Skeletal muscle cell (primary cell): ENCODE data around the gene ZC3HAV1.
A peak's percentile ranks its signal among the peaks of the same experiment; 100 is the strongest.
"Not testable (repeated sequence)": the region's sequence is repeated elsewhere in the genome, so short reads cannot be mapped to it uniquely, and the experiment has no call there.

Experiments used
- DNase-seq: peaks from one replicate; pipeline ENCODE4 v3.0.0-alpha.2; 2010; ENCODE audit warnings: low read depth
- H3K4me3 ChIP-seq: 2 replicates; pipeline ENCODE4 v1.5.1; 2011; ENCODE audit warnings: low read depth, mild to moderate bottlenecking, control low read depth, low read length, moderate library complexity

ZC3HAV1 gene

DNA sequence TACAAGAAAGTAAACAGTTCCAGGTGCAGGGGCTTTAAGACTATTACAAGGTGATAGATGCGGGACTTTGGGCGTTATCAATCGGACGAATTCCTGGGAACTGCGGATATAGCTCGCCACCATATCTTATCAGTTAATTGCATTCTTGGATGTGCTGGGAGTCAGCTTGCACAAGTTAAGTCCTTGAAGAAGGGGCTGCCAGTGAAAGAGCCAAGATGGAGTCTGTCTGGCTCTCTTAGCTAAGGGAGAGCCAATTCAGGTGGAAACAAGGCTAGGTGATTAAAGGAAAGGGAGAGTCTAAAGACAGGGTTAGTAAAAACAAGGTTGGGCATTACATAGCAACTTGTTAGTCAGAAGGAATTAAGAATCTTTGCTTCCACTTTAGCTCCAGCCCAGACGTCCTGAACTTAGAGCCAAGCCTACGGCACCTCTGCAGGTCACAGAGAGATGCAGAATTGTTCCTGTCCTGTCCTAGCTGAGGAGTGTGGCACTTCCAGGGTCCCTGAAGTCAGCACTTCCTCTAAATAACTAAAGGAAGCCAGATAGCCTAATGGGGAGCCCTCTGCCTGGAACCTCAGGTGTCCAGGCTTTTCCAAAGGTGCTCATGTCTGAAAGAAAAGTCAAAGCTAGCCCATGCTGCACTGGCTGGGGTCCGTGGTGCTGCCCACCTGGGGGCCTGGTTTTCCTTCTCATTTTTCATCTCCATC, 17.3 kb downstream of the ZC3HAV1 start:
- H3K4me3 ChIP-seq, result no peak overlapping the region

GRCh38 chr7:139091677-139091996, 17.9 kb downstream of the ZC3HAV1 start:
- DNase-seq, result no peak
- H3K4me3 ChIP-seq, result no peak overlapping the region

More for the DNA sequence above, 17.3 kb downstream of the ZC3HAV1 start:
- no peak for DNase-seq

DNA sequence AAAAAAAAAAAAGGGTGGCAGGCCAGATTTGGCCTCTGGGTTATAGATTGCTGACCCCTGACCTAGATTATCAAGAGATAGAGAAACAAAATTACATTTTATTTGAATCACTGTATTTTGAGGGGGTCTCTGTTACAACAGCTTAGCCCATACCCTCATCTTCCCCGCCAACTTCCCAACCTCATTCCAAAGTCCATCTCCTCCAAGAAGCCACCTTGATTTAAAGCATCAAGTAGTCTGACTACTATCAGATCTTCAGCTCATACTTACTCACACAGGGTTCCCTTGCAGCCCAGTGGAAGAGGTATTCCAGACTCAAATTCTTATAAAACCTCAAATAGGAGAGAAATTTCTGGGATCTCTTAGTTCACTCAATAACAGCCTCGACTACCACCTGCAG, 20.4 kb downstream of the ZC3HAV1 start:
- no peak overlapping the region for H3K4me3 ChIP-seq
- DNase-seq, result no peak

DNA sequence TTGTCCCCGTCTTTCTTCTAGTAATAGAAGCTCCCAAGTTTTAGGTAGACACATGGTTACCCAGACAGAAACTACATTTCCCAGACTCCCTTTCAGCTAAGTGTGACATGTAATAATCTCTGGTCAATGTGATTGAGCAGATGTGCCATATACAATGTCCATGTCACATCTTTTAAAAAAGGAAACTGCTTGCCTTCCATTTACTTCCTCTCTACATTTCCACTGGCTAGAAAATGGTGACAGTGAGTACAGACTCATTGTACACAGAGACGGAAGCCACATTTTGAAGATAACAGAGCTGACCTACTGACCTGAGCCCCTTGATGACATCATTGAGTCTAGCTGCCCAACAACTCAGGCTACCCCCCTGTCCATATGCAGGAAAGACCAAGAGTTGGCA, 21.3 kb downstream of the ZC3HAV1 start:
- no peak overlapping the region for H3K4me3 ChIP-seq
- no peak for DNase-seq

- no peak overlapping the region for H3K4me3 ChIP-seq
- no peak for DNase-seq
These were observed 22.3 kb downstream of the ZC3HAV1 start for GRCh38 chr7:139087212-139087611.

DNA sequence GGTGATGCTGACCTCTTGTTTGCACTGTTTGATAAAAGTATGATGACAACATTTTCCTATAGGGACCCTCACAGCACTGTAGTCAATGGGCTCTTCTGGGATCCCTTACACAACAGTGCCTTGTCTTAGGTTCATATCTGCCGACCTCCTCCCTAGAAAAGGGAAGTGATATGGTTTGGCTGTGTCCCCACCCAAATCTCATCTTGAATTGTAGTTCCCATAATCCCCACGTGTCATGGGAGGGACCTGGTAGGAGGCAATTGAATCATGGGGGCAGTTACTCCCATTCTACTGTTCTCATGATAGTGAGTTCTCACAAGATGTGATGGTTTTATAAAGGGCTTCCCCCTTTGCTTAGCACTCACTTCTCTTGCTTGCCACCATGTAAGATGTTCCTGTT, 23.1 kb downstream of the ZC3HAV1 start:
- H3K4me3 ChIP-seq, result no peak overlapping the region
- DNase-seq, result no peak

GRCh38 chr7:139084709-139085108, 24.8 kb downstream of the ZC3HAV1 start:
- H3K4me3 ChIP-seq, result no peak overlapping the region
- DNase-seq, result no peak

DNA sequence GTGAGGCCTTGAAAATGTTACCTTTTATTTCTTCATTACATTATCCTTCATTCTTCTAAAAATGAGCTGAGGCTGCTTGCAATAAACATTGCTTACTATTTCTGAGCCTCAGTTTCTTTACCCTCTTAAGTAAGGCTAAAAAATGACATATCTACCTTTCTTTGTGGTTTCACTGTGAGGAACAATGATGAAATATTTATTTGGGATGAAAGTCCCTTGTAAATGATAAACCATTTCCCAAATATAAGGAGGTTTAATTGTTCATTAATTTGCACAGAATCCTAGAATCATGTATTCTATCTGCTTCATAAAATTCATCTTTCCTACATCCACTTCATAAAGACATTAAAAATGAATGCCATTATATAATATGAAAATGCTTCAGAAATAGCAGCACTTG, 27.9 kb downstream of the ZC3HAV1 start:
- no peak overlapping the region for H3K4me3 ChIP-seq
- DNase-seq, result no peak

GRCh38 chr7:139080905-139081304, 28.6 kb downstream of the ZC3HAV1 start:
- H3K4me3 ChIP-seq, result no peak overlapping the region
- no peak for DNase-seq

GRCh38 chr7:139079861-139080260, 29.7 kb downstream of the ZC3HAV1 start:
- no peak for DNase-seq
- no peak overlapping the region for H3K4me3 ChIP-seq

DNA sequence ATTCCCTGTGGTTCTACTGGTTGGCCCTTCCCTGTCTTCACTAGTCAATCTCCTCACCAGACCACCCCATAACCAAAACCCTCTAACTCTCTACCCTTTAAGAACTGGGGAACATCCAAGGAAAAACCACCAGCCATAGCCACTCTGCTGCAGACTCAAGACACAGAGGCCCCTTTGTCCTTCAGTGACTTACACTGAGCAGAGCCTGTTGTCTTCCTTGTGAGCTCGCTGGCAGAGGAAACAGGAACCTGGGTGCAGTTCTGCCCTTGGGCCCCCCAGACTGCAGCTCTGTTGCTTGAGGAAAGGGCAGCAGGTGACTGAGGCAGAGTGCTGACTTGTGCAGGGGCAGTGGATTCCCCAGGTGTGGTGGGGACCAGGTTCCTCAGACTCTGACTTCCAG, 30.6 kb downstream of the ZC3HAV1 start:
- no peak for DNase-seq
- H3K4me3 ChIP-seq, result no peak overlapping the region

DNA sequence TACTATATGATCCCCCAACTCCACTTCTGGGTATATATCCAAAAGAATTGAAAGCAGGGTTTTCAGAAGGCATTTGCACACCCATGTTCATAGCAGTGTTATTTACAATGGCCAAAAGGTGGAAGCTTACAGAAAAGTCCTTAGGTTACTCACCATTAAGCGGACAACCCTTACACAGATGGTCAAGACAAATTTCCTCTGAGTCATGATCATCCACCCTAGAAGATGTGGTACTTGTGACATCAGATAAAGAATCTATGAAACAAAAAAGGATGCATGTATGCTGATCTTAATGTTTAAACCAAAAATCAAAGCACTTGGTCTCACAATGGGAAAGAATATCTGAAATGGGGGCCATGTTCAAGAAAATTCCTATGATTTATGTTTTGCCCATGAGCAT, 31.1 kb downstream of the ZC3HAV1 start:
- no peak for DNase-seq
- H3K4me3 ChIP-seq, result no peak overlapping the region

DNA sequence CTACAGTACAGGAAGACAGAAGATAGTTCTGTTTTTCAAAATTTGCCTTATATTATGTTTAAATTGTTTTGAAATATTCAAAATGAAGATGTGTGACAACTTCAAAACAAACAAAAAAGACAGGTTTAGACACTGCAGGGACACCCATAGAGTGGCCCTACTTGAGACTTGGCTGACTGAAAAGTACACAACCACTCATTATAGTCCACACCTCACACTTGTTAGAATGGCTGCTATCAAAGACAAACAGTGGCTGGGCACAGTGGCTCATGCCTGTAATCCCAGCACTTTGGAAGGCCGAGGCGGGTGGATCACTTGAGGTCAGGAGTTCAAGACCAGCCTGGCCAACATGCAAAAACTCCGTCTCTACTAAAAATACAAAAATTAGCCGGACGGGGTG, 31.8 kb downstream of the ZC3HAV1 start:
- not testable (repeated sequence) for H3K4me3 ChIP-seq, DNase-seq

DNA sequence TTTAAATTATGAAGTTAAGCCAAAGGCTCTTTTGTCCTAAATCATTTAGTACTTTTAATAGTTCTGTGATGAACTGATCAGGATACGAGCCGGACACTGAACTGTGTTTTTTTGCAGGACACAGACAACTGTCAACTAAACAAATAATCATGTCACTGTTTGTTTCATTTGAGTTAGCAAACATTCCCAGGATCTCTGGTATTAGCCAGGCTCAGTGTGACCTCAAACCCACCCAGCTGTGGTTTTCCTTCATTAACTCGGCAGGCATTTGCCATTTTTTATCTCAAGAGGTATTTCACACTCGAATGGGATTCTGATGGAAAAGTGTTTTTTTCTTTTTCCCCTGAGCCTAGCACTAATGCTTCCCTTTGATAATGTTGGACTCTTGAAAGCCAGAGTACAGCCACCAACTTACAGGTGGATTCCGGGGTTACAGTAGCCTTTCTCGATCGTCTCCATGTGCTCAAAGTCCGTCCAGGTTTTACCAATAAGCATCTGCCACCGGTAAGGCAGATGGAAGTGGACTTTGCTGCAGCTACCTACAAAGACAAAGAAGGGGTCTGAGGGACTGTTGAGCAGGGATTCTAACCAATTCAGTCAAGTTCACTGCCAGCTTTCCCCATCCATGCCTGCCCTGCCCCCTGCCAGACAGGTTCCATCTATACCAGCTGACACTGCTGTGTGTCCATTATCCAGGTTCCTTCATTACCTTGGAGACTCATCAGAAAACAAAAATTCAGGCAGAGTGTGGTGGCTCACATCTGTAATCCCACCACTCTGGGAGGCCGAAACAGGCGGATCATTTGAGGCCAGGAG, 33.4 kb downstream of the ZC3HAV1 start:
- DNase-seq, result no peak
- H3K4me3 ChIP-seq, result no peak overlapping the region

- peak; percentile 34 for DNase-seq
- no peak overlapping the region for H3K4me3 ChIP-seq
These were observed 34.4 kb downstream of the ZC3HAV1 start for GRCh38 chr7:139075031-139075652.

- DNase-seq, result no peak
- no peak overlapping the region for H3K4me3 ChIP-seq
These were observed 36.7 kb downstream of the ZC3HAV1 start for GRCh38 chr7:139072796-139073195.

DNA sequence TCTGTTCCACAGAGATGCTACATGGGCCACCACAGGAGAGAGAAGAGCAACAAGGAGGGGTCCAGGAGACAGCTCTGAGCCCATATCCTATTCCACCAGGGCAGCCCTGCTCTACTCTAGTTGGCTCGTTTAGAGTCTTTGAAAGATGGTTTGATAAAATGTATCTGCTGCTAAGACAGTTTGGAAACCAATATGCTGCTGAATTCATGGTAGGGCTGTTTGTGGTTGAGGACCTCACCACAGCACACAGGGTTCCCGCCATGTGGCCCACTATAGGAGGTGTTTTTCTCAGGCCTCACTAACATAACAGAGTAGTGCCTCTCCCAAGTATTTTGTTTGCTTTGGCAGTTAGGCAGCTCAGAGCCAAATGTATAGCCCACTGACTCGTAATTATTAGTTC, 37.8 kb downstream of the ZC3HAV1 start:
- H3K4me3 ChIP-seq, result no peak overlapping the region
- DNase-seq, result no peak

DNA sequence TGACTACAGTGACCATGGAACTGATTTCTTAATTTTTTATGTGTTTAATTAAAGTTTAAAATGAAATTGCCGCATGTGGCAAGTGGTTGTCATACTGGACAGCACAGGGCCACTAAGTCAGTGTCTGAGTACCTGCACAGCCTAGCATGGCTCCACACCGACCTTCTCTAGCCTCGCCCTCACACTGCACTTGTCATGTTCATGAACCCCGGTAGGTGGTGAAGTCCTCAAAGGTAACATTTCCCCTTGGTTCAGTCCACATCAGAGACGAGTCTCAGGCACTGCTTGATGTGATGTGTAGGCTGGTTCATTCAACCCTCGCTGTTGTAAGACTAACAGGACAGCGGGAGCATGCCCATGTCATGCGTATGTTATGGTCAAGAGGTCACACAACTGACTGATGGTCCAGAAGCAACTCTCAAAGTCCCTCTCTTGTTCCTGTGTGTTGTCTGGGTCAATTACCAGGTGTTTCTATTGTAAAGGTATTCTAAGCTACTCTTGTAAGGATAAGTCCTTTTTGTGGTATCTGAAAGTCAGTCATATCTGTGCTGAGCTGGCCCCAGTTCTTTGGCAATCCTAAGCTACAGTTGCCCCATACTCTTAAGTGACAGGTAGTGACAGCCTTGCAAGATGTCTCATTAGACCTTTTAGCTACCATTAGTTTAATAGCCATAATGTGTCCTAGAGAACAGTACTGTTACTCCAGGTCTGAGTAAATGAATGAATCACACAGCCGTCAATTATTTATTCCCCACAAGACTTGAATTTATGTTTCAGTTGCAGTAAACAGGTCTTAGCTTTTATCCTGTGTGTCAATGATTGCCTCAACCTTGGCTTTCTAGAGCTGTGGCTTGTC, 40.7 kb downstream of the ZC3HAV1 start:
- no peak for DNase-seq
- no peak overlapping the region for H3K4me3 ChIP-seq

DNA sequence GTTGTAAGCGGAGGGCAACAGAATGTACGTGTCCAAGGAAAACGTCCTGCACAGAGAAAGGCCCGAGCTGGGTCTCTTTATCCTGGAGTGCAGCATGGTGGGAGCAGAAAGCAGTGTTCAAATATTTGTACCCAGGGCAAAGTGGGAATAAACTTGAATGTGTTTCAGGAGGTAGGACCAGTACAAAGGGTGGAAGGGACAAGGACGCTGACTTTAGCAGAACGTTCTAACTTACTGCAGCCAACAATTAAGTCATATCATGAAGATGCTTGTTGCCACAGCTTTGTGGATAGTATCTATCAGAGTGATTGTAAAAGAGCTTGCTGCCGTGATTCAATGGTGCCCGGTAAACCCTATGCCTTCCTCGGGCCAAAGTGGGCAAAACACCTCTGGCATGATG, 43.2 kb downstream of the ZC3HAV1 start:
- H3K4me3 ChIP-seq, result no peak overlapping the region
- no peak for DNase-seq

GRCh38 chr7:139065323-139065722, 44.2 kb downstream of the ZC3HAV1 start:
- no peak overlapping the region for H3K4me3 ChIP-seq
- DNase-seq, result no peak
